OCI-LY3 (cell line): ENCODE measurements around the gene OMA1.

Experiments
- CTCF ChIP-seq: fragments of 200-600, 300-600 bp; sonication (generic); IDR thresholded peaks from 2 replicates; pipeline ENCODE4 v1.5.1; 2014; ENCODE audit warnings: antibody characterized with exemption, low read length, low read depth
- EZH2phosphoT487 ChIP-seq: fragments of 200-600 bp; shearing (Covaris generic); IDR thresholded peaks from 2 replicates; pipeline ENCODE4 v1.6.1; 2018; ENCODE audit warnings: antibody characterized with exemption, mixed run types, low read depth

DNA sequence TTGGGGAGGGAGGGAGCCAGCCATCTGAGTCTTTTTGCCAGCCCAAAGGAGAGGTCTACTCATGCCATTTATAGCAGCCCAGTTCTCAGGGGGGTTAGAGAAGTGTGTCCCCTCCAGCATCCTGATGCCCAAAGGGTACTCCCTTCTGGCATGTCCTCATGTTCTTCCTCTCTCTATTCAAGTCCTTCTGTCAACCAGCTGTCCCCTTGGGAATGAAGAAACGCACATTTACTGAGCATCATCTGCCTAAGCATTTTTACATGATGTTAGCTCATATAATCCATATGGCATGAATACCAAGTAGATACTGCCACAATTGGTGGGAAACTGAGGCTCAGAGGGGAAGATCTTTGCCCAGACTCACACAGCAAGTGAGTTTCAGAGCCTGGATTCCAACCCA, 45.3 kb upstream of the OMA1 start:
- TF ChIP-seq CTCF (no peak), EZH2phosphoT487 (no peak)
